NCI-H2196 (cell line): ENCODE measurements around the gene C20orf202.
A peak's percentile ranks its signal among the peaks of the same experiment; 100 is the strongest.

ENCODE experiments used
- DNase-seq: peaks from one replicate; lab custom pipeline; 2025; ENCODE audit not compliant: unreplicated experiment; lab: John Stamatoyannopoulos, UW

C20orf202 gene

DNA sequence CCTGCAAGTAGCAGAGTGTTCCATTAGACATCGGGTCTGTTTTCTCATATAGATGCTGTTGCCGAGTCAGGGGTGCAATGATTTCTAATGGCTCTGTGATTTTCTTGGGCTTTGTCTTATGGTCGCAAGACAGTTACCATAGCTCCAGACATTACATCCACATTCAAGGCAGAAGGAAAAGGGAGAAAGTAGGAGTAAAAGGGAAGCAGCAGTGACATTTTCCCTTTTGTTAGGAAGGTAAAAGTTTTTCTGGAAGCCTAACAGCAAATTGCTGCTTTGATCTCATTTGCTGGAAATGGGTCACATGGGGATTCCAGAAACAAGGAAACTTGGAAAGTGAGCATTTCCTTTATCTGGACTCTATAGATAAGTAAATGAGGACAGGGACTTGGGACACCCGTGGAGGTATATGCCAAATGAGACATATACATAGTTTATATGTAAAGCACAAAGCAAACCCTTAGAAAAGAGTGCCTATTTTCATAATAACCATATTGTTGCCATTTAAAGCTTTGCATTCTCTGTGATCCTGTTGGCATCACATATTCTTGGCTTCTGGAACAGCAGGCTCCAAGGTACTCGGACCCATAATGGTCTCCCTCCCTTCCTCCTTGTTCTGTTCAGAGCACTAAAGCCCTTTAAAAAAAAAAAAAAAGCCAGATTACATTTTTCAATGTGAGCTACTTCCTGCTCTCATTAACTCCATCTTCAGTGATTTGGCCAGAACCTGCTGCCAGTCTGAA is at the start of gene C20orf202:
Gene C20orf202, plus strand, starts transcription at position 693 of the 743 bp plus-strand sequence. CDS start 132 bp downstream, outside the sequence.
- no peak for DNase-seq

GRCh38 chr20:1154226-1154625 is 49.0 kb upstream of the C20orf202 start:
- no peak for DNase-seq

DNA sequence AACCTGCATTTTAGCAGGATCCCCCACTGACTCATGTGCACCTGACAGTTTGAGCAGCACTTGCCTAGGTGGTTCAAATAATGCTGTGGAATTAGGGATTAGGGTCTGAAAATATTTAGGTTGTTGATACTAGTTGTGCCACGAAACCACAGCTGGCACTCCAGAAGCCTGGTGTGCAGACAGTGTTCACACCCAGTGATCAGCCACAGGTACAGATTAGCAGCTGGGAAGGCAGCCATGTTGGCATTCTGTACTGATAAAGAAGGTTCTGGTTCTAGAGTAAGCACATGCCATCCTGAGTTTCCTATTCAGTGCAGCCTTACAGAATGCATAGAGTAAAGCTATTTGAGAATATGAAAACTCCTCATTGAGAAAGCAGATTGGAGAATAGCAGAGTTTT is 48.6 kb upstream of the C20orf202 start:
- DNase-seq = no peak

DNA sequence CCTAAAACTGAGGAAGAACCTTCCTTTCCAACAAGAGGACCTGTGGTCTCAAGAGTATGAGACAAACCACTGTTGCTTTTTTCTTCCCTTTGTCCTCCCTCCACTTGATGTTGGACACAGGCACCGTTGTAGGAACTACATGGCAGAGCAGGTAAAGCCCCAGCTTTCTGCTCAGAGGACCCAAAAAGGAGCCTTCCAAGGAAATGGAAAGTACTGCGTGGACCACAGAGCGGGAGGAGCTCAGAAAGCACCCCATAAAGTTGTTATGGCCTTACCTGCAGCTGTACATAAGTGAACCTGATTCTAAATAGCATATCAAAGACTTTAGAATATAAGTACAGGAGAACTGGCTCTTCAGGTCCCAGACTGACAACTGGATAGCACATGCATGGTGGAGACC is 47.9 kb upstream of the C20orf202 start:
- no peak for DNase-seq

DNA sequence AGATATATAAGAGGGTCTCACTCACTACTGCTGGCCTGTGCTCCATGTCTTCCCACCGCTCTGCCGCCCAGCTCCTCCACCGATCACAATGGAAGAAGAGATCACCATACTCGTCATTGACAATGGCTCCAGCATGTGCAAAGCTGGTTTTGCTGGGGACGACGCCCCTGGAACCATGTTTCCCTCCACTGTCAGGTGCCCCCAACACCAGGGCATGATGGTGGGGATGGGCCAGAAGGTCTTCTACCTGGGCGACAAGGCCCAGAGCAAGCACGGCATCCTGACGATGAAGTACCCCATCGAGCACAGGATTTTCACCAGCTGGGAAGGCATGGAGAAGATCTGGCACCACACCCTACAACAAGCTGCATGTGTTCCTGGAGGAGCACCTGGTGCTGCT is 42.8 kb upstream of the C20orf202 start:
- no peak for DNase-seq

- DNase-seq = no peak
These were observed 42.3 kb upstream of the C20orf202 start for GRCh38 chr20:1160991-1161390.

DNA sequence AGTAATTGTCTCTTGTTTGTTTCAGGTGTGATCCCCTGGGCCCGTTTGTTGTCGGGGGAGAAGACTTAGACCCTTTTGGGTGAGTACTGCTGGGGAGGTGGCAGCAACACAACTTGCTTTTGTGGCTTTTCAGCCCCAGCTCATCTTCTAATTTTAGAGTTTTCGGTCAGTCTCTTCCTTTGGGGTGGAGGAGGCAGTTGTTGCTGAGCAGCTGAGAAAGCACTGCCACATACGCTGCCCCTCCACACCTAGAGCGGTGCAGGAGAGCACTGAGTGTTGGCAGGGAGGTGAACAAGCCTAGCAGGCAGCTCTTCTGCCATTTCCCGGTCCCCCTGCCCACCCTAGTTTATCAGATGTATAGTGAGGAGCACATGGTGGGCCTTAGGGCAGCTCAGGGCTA is 40.1 kb upstream of the C20orf202 start:
- DNase-seq = no peak

DNA sequence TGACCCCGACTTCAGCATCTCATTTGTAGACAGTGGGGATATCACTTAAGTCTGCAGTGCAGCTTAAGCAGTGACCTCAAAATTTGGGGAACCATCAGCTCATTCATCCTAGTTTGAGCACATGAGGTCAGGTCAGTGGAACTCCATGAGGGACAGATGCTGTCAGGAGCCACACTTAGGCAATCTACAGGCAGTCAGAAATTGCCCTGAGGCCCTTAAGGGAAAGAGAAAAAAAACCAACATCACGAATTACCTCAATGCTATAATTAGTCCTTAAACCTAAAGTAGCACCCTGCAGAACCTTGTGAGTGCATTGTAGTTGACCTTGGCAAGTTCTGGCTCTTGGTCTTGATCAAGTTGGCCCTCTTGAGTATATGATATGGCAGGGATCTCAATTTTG is 39.6 kb upstream of the C20orf202 start:
- no peak for DNase-seq

DNA sequence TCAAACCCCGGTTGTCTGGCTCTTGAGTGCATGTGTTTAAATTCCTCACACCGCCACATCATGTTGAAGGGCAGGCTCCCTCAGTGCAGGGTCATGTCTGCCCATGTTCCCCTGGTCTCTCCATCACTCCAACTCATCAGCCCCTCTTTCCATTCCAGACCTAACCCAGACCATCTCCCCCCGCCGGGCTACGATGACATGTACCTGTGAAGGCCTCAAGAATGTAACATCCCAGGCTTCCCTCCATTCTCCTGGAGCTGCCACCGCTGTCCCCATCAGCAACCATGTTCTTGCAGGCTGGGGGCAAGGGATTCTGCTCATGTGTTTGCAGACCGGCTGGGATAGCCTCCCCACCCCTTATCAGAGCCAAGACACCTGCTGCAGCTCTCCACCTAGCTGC is 38.4 kb upstream of the C20orf202 start:
- DNase-seq = no peak

DNA sequence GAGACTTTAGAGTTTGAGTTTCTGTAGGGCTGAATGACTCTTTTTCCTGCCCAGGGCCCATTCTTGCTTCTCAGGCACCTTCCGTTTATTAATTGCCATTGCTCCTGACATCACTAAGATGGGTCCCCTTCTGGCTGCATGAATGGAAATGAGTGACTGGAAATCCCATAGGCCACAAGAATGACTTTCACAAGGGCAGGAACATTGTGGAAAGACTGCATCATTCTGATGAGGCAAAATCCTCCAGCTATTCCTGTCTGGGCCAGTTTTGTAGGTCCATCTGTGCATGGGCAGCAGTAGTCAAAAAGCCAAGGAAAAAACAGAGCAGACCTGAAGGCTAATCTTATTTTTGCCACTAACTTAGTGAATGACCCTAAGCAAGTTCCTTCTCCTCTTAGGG is 37.7 kb upstream of the C20orf202 start:
- no peak for DNase-seq

DNA sequence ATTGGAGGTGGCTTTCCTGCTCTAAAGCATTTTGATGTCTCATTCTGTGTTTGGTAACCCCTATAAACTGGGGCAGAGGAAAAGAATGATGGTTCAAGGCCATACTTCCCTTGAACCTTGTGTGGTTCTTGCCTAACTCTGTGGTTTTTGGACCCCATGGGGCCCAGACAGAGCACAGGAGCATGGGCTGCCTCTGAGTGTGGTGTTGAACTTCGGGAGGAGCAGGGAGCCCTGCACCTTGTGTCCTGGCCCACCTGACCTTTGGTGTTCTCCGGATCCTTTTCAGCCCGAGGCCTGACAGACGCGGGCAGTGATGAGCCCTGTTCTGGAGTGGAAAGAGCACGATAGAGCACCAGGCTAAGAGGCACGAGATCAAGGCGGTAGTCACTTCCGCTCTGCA is 37.3 kb upstream of the C20orf202 start:
- DNase-seq = no peak

- DNase-seq = no peak
These were observed 36.1 kb upstream of the C20orf202 start for GRCh38 chr20:1166948-1167720.

- no peak for DNase-seq
These were observed 34.0 kb upstream of the C20orf202 start for GRCh38 chr20:1169224-1169623.

DNA sequence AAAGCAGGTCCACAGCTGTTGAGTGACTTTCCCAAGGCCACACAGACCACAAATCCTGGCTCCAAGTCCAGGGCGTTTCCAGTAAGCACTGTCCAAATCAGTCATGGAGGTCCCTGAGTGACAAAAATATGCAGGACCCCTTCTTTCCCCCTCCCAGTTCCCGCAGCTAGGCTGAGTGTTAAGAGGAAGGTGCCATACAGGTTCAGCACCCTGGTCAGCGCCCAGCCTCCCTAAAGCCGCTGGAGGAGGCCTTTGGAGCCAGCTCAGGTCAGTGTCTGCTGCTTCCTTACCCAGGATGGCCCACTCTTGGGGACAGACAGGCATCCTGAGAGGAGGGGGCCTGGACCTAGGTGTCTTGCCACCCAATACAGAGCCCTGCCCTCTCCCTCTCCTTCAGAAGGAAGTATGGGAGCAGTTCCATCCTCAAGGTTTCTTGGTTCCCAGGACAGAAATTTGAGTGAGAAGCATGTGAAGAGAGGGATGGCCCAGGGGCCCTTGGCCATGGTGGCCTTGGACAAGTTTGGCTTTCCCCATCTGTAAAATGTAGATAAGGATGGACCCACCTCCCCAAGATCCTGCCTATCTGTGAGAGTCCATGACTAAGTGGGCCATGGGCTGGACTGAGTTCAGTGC is 31.7 kb upstream of the C20orf202 start:
- DNase-seq = no peak

- no peak for DNase-seq
These were observed 29.6 kb upstream of the C20orf202 start for GRCh38 chr20:1173698-1174097.

DNA sequence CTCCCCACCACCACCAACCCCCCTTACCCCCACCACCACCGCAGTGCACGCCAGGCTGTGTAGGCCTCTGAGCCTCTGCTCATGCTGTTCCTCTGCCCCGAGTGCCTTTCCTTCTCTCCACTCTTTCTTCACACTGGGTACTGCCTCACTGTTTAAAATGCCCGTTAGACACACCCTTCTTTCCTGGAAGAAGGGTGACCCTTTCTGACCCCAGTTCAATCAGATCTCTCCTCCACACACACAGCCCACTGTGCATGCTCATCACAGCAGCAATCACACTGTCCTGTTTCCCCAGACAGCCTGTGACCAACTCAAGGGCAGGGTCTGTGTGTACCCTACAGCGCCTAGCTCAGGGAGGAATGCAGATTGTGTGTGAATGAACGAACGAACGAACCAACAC is 28.5 kb upstream of the C20orf202 start:
- DNase-seq = no peak

DNA sequence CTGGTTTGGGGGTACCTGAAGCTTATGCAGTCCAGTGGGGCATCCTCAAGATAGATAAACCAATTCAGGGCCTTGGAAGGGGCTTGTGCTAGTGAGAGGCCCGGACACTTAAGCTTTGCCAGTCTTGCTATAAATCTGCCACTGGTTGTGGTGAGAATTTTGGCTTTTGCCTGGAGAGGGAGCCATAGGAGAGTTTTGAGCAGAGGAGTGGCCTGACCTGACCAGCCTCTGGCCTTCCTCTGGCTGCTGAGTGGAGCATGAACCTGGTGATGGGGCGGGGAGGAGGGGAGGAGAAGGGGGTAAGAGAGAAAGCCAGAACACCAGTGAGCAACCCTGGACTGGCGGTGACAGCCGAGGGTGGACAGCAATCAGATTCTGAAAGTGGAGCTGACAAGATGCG is 25.6 kb upstream of the C20orf202 start:
- DNase-seq = peak; percentile 11

DNA sequence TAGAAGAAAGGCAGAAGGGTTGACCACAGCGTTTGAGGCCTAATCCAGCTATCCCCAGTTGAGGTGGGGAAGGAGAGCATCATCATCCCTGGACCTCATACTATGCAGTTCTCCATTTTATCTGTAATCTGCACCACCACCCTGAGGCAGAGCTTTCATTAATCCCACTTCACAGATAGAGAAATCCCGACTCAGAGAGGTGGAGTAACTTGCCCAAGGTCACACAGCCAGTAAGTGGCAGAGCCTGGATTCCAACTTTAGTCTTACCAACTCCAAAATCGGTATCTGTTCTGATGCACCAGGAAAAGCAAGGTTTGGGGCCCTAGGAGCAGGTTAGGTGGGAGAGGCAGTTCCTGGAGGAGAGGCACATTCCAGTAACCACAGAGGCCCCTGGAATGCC is 25.2 kb upstream of the C20orf202 start:
- DNase-seq = no peak

GRCh38 chr20:1178623-1179022 is 24.6 kb upstream of the C20orf202 start:
- DNase-seq = no peak

DNA sequence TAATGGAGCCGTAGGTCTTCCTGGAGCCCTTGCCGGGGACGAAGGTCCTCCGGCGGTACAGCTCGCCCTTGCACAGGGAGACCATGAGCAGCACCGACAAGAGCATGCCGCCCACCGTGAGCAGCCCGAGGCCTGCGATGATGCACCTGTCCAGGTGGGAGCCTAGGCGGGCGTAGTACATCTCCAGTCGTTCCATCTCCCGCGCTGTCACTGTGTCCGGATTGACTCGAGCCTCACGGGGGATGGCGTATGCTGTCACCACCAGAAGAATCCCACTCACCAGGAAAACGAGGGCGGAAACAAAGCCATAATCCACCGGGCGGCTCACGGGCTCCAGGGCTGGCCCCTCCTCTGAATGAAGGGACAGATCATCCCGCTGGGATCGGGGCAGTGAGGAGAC is 22.3 kb upstream of the C20orf202 start:
- DNase-seq = no peak

GRCh38 chr20:1182106-1182505 is 21.1 kb upstream of the C20orf202 start:
- DNase-seq = no peak

DNA sequence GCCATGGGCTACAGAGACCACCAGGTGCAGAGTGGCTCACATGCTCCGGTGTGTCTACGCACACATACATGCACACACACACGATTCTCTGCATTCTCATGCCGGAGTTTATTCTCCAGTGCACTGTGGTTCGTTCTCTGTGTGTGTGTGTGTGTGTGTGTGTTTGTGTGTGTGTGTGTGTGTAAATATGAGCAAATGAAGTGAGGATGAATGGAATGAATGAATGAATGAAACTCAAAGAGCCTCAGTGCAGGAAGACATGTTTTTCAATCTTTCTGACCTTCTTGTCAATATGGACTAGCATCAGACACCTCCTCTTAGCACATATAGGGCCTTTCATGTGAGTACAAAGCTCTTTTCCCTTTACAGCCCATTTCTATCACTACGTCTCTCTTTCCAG is 20.1 kb upstream of the C20orf202 start:
- no peak for DNase-seq
